ENCODE measurements around the gene CCDC142.
"Not testable (repeated sequence)": the region's sequence is repeated elsewhere in the genome, so short reads cannot be mapped to it uniquely, and the experiment has no call there.

CCDC142 gene

GRCh38 chr2:74448771-74449170, 34.0 kb downstream of the CCDC142 start:
- TF ChIP-seq CTCF (IDR thresholded peaks at IDR 0.05; ENCODE audit: borderline replicate concordance, insufficient read depth, low read depth, low read length), result no peak
- no peak overlapping the region for H3K4me3 ChIP-seq (ENCODE audit: low read depth, low read length)

GRCh38 chr2:74447230-74447999, 35.4 kb downstream of the CCDC142 start:
- H3K4me3 ChIP-seq (ENCODE audit: low read depth, low read length), result no peak overlapping the region
- TF ChIP-seq CTCF (IDR thresholded peaks at IDR 0.05; ENCODE audit: borderline replicate concordance, insufficient read depth, low read depth, low read length), result no peak

DNA sequence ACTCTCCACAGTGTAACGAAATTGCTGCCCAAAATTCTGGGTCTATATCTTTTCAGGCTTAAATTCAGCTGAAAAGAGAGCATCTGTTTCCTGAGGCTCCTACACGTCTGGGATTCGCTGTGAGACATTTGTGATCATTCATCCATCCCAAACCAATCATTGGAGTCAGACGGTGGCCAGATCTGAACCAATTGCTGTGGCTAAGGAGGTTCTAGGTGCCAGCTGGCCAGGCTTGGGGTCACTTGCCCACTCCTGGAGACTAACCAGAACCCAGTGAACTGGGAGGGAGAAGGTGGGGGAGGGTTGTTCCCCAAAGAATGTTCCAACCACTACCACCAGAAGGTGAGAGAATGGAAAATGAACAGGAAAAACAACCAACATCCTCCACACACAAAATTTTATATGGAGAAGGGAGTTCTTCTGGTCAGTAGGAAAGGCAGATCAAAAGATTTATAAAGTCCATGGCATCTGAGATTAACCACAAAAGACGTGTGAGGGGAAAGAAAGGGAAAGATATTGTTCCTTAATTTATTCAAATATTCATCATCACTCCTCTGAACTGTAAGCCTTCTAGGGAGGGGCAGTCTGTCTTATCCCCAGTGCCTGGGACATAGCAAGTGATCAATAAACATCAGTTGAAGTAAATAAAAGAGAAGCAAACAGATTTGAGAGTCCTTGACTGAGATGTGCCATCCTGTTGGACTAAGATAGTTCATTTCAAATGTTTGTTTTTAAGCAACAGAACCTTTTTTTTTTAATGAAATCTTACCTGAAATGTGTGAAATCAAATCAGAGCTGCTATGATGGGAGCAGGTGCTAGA, 38.1 kb downstream of the CCDC142 start:
- H3K4me3 ChIP-seq (ENCODE audit: low read depth, low read length), result no peak overlapping the region
- TF ChIP-seq CTCF (IDR thresholded peaks at IDR 0.05; ENCODE audit: borderline replicate concordance, insufficient read depth, low read depth, low read length), result no peak

DNA sequence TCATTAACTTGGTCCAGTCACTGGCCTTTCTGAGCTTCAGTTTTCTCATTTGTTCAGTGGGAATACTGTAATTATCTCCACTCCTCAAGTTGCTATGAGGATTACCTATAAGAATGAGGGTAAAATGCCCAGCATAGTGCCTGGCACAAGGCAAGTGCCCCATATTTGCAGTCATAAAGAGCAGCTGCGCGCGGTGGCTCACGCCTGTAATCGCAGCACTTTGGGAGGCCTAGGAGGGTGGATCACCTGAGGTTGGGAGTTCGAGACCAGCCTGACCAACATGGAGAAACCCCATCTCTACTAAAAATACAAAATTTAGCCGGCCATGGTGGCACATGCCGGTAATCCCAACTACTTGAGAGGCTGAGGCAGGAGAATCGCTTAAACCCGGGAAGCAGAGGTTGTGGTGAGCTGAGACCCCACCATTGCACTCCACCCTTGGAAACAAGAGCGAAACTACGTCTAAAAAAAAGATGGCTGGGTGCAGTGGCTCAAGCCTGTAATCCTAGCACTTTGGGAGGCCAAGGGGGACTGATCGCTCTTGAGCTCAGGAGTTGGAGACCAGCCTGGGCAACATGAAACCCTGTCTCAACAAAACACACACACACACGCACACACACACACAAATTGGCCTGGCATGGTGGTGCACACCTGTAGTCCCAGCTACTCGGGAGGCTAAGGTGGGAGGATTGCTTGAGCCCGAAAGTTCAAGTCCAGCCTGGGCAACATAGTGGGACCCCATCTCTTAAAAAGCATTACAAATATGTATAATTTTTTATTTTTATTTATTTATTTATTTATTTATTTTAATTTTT, 40.1 kb downstream of the CCDC142 start:
- H3K4me3 ChIP-seq (ENCODE audit: low read depth, low read length), result not testable (repeated sequence)

DNA sequence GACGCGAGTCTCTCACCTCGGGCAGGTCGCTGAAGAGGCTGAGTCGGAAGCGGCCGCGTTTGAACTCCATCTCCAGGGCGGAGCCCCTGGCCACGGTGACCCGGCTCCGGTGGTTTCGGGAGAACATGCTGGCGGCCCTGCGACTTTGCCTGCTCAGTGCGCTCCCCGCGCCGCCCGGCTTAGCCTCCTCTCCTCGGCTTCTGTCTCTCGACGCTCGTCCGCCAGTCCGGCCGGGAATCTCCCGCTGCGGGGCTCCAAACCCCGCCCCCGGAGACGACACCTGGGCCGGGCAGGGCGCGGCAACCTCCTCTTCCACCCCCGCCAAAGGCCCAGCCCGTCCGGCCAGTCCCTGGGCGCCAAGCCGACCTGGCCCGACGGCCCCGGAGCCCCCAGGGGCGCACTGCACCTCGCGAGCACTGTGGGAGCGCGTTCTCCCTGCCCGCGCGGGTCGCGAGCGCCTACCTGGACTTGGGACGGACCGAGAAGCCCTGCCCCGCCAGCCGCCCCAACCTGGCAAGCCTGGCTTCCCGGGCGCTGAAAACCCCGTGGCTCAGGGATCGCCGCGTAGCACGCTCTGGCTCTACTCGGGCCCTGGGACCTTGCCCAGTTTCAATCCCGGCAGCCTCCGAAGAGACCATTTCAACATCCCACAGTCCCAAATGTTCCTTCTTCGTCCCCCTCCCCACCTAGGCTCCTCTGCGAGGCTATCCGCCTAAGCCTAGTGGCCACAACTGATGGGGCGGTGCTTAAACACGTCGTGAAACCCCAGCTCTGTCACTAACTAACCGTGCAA, 40.9 kb downstream of the CCDC142 start, which contains the start of gene RTKN:
Gene RTKN, minus strand, starts transcription at position 248 of the 793 bp plus-strand sequence. Its CDS starts 121 bp downstream, at position 127.
- peak within 1 kb of the TSS; percentile 56 for H3K4me3 ChIP-seq (ENCODE audit: low read depth, low read length)
- no peak for TF ChIP-seq CTCF (IDR thresholded peaks at IDR 0.05; ENCODE audit: borderline replicate concordance, insufficient read depth, low read depth, low read length)

GRCh38 chr2:74441170-74441689, 41.6 kb downstream of the CCDC142 start:
- peak overlapping the region; percentile 46 for H3K4me3 ChIP-seq (ENCODE audit: low read depth, low read length)
- TF ChIP-seq CTCF (IDR thresholded peaks at IDR 0.05; ENCODE audit: borderline replicate concordance, insufficient read depth, low read depth, low read length), result no peak
